Activated CD4-positive, alpha-beta T cell treated with anti-CD3 and anti-CD28 coated beads, Interleukin-2, amount 10 ng/mL, durations not matched to agents 24 days and 14 days (primary cell): ENCODE results near the gene GPR132. TPM values are rescaled to one million over a fixed set of nuclear protein-coding genes. Genes with fewer than 3 reads are reported as not detected.

ENCODE experiments used
- DNase-seq: peaks from one replicate; pipeline ENCODE4 v3.0.0; 2022
- H3K27ac Mint-ChIP-seq: one replicate; pipeline ENCODE4 v1.8.0; 2022; ENCODE audit warnings: mild to moderate bottlenecking, mixed read lengths
- H3K27me3 Mint-ChIP-seq: one replicate; pipeline ENCODE4 v1.8.0; 2022; ENCODE audit warnings: mixed read lengths
- H3K36me3 Mint-ChIP-seq: one replicate; pipeline ENCODE4 v1.8.0; 2022; ENCODE audit warnings: low read depth, mild to moderate bottlenecking, mixed read lengths
- H3K4me1 Mint-ChIP-seq: one replicate; pipeline ENCODE4 v1.8.0; 2021; ENCODE audit warnings: mixed read lengths
- H3K4me3 Mint-ChIP-seq: one replicate; pipeline ENCODE4 v1.8.0; 2022; ENCODE audit warnings: mild to moderate bottlenecking, moderate library complexity, mixed read lengths
- H3K9me3 Mint-ChIP-seq: one replicate; pipeline ENCODE4 v1.8.0; 2021; ENCODE audit warnings: mixed read lengths
- intact Hi-C: fragments of 100-400 bp; cut with micrococcal nuclease; formaldehyde crosslinking; loops from one replicate; pipeline ENCODE4 v1.15.1; 2023
- total RNA-seq: library from RNA; stranded (reverse); gene quantifications from 2 replicates; pipeline ENCODE4 v1.2.3, GENCODE V29; 2022

GPR132 gene
- total RNA-seq, 1 donor from 2014 or later, result 31.5 TPM

DNA sequence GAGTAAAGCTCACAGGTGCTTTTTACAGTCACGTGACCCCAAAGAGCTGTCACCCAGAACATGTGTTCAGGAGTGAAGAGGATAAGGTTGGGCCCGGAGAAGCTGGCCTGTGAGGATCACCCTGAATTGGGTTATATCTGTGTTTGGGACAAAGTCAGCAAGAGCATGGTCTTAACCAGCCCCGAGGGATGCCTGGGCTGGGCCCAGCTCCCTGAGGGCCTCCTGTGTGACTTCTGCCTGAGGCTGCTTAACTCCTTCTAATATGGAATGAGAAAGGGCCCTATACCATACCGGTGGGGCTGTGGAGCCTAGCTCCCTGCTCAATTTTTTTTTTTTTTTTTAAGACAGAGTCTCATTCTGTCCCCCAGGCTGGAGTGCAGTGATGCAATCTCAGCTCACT, 46.8 kb downstream of the GPR132 start:
- Mint-ChIP-seq H3K9me3 (no peaks in the 10 kb centered on the region), H3K27me3 (no peaks in the 10 kb centered on the region), H3K4me1 (peaks cover 63% of the 10 kb centered on the region), H3K27ac (peak overlapping the region; percentile 56), H3K4me3 (peak overlapping the region; percentile 96), H3K36me3 (peaks cover 46% of the 10 kb centered on the region)
- no peak for DNase-seq
- intact Hi-C loops, result no loop called here

DNA sequence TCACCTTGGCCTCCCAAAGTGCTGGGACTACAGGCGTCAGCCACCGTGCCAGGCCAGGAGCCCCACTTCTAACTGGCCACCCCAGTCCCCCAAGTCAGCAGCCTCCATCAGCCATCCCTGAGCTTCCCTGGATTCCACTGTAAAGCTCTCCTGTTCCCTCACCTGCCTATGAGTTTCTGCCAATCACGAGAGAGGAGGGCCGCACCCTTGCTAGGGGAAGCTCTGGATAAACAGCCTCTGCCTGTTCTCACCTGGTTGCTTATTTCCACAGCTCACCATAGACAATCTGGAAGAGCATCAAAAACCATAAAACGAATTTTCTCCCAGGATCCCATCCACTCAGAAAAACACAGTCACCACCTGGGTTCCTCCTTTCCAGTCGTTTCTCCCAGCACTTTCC, 49.3 kb downstream of the GPR132 start:
- H3K4me1 Mint-ChIP-seq, result peaks cover 59% of the 10 kb centered on the region
- H3K27ac Mint-ChIP-seq, result peak overlapping the region; percentile 70
- H3K36me3 Mint-ChIP-seq, result peaks cover 54% of the 10 kb centered on the region
- no peaks in the 10 kb centered on the region for H3K27me3 Mint-ChIP-seq
- DNase-seq, result no peak
- H3K4me3 Mint-ChIP-seq, result peak overlapping the region; percentile 59
- no peaks in the 10 kb centered on the region for H3K9me3 Mint-ChIP-seq
- intact Hi-C loops, result no loop called here

GRCh38 chr14:105015242-105015641, 50.0 kb downstream of the GPR132 start:
- Mint-ChIP-seq H3K4me3 (peak overlapping the region; percentile 30), H3K9me3 (no peaks in the 10 kb centered on the region), H3K4me1 (peaks cover 59% of the 10 kb centered on the region), H3K36me3 (peaks cover 56% of the 10 kb centered on the region), H3K27me3 (no peaks in the 10 kb centered on the region), H3K27ac (peak overlapping the region; percentile 21)
- intact Hi-C loops, result no loop called here
- DNase-seq, result no peak

DNA sequence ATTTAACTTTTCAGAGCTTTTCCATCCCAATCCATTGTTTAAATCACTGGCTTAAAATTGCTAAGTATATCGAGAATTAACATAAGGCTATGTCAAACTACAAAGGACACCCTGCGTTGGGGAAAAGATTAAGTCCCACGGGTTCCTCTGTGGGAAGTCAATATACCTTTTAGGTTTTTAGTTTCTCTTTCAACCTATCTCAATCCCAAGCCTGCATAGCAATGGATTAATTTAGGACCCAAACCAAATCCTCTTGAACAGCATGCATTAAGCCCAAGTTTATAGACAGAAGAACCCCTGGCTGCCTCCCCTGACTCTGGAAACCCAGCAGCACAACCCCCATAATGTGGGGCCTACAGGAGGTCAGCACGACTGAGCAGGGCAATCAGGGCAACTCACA, 50.6 kb downstream of the GPR132 start:
- peaks cover 53% of the 10 kb centered on the region for H3K36me3 Mint-ChIP-seq
- H3K27ac Mint-ChIP-seq, result peak overlapping the region; percentile 71
- no peaks in the 10 kb centered on the region for H3K9me3 Mint-ChIP-seq
- DNase-seq, result no peak
- intact Hi-C loops, result no loop called here
- peak overlapping the region; percentile 30 for H3K4me3 Mint-ChIP-seq
- H3K4me1 Mint-ChIP-seq, result peaks cover 59% of the 10 kb centered on the region
- no peaks in the 10 kb centered on the region for H3K27me3 Mint-ChIP-seq

GRCh38 chr14:105014032-105014431, 51.2 kb downstream of the GPR132 start:
- Mint-ChIP-seq H3K27me3 (no peaks in the 10 kb centered on the region), H3K9me3 (no peaks in the 10 kb centered on the region), H3K27ac (peak overlapping the region; percentile 71), H3K4me1 (peaks cover 53% of the 10 kb centered on the region), H3K36me3 (peaks cover 48% of the 10 kb centered on the region), H3K4me3 (no peak overlapping the region)
- no peak for DNase-seq
- intact Hi-C loops, result no loop called here

DNA sequence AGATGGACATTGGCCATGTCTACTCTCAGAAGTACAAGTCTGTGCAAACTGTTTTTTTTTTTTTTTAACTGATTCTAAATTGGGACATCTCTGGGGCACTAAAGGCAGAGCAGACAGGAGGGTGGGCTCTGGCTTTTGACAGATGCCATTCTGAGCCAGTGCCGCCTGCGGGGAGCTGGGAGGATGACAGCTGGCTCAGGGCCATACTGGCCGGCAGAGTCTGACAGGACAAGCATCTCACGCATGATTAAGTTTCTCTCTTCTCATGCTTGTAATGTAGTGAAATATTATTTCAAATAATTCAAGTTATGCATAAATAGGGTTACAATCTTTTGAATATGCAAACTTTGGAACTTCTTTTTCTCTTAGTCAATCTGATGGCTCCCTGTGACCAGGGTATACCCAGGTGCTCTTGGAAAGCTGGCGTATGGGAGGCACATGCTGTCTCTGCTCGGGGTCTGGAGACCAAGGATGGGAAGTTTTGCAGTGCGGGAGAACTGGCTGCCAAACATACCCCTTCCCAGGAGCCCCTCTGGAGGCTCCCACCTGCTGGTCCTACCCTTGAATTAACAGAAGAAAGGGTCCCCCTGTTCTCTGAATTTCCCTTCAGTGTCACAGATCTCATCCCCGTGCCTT, 52.0 kb downstream of the GPR132 start:
- H3K27me3 Mint-ChIP-seq, result no peaks in the 10 kb centered on the region
- no peak overlapping the region for H3K27ac Mint-ChIP-seq
- H3K36me3 Mint-ChIP-seq, result peaks cover 45% of the 10 kb centered on the region
- H3K4me1 Mint-ChIP-seq, result peaks cover 50% of the 10 kb centered on the region
- H3K4me3 Mint-ChIP-seq, result no peak overlapping the region
- no peaks in the 10 kb centered on the region for H3K9me3 Mint-ChIP-seq
- intact Hi-C loops, result no loop called here
- DNase-seq, result no peak

DNA sequence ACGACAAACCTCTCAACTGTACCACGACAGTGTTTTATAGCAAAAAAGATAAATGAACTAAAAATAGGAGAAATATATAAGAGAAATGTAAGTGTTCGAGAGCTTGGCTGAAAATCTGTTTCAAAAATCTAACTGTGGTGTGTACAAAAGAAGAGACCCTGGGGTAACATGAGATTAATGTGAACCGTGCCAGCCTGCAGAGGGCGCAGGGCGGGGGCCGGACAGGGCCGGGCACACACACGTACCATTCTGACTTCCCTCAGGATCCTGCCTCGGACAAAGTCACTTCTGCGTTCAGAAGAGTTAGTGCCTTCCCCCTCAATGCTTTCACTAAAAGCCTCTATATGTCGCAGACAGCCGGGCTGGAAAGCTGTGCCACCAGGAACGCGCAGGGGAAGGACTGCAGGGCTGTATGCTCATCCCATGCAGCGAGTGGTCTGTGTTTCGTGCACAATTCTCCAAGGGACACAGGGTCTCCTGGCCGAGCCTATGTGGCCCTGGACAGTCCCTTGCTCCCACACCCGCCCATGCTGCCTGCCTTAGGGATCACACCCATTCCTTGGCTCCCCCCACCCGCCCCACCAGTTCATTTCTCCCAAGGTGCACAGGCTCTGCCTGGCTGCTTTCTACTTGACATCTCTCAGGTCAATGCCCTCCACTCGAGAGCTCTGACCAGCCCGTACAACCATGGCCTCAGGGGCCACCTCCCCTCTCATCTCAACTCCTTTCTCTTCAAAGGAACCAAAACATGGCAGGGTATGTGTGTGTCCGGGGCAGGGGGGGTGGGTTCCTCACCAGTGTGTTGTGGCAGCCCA, 52.9 kb downstream of the GPR132 start:
- H3K4me3 Mint-ChIP-seq, result no peak overlapping the region
- H3K27ac Mint-ChIP-seq, result no peak overlapping the region
- no peaks in the 10 kb centered on the region for H3K9me3 Mint-ChIP-seq
- no peaks in the 10 kb centered on the region for H3K27me3 Mint-ChIP-seq
- intact Hi-C loops, result no loop called here
- H3K36me3 Mint-ChIP-seq, result peaks cover 45% of the 10 kb centered on the region
- H3K4me1 Mint-ChIP-seq, result peaks cover 43% of the 10 kb centered on the region
- DNase-seq, result no peak

DNA sequence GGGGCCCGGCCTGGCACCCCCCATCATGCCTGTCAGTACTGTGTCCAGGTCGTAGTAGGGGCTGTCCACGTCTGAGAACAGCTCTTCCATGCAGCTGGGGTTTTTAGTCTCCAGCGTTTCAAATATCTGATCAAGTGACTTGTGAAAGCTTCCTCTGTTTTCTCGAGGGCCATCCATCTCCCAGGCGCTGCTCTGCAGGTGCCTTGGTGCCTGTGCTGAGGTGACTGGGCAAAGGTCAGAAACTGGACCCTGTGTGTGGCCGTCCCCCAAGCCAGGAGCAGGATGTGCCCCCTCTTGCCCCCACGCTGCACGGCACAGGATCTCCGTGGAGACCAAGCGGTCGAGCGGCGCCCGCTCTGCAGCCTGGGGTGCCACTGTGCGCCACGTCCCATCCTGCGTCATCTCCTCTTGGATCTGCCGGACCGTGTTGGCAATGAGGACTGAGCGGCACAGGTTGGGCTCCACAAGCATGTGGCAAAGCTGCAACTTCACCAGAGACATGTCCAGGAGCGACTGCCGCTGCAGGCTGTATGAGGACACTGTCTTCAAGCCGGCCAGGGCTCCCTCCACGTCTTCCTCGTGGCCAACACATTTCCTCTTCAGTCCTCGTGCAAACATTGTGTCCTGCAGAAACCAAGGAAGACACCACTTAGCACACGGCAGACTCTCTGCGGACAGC, 53.8 kb downstream of the GPR132 start:
- no peak overlapping the region for H3K4me3 Mint-ChIP-seq
- H3K27ac Mint-ChIP-seq, result no peak overlapping the region
- DNase-seq, result no peak
- no peaks in the 10 kb centered on the region for H3K9me3 Mint-ChIP-seq
- peaks cover 34% of the 10 kb centered on the region for H3K4me1 Mint-ChIP-seq
- intact Hi-C loops, result no loop called here
- H3K27me3 Mint-ChIP-seq, result no peaks in the 10 kb centered on the region
- peaks cover 43% of the 10 kb centered on the region for H3K36me3 Mint-ChIP-seq

DNA sequence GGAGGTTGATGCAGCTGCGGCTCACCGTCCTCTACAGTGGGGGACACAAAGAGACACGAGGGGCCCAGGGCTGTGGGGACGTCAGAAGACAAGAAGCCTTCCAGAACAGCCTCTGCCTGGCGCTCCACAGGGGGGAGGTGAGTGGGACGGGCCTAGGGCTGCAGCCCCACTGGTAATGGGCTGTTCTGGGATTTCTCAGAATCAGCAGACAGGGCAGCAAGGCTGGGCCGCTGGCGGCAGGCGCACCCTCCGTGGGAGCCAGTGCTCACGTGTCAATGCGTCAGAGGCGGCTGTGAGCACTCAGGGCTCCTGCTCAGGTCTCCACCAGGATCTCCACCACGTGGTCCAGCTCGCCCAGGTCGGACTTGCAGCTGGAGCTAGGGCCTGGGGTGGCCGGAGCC, 54.3 kb downstream of the GPR132 start:
- Mint-ChIP-seq H3K4me1 (peaks cover 29% of the 10 kb centered on the region), H3K36me3 (peaks cover 39% of the 10 kb centered on the region), H3K27ac (no peak overlapping the region), H3K4me3 (no peak overlapping the region), H3K27me3 (no peaks in the 10 kb centered on the region), H3K9me3 (no peaks in the 10 kb centered on the region)
- intact Hi-C loops, result no loop called here
- DNase-seq, result no peak

DNA sequence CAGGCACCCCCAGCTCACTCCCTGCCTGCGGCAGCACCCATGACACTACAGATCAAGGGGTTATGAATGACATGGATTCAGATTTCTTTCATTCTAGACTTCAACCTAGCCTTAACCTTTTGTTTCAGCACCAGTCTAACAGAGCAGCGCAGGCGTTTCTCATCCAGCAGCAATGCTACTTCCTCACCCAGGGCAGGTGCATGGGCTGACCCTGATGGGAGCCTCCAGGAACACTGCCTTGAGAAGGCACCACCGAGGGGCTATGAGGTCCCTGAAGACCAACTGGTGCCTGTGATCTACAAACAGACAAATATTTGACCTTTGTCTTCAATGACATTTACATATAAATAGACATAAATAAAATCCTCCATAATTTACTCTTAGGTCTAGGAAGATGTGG, 55.1 kb downstream of the GPR132 start:
- no peak overlapping the region for H3K4me3 Mint-ChIP-seq
- no peaks in the 10 kb centered on the region for H3K27me3 Mint-ChIP-seq
- DNase-seq, result no peak
- no peak overlapping the region for H3K27ac Mint-ChIP-seq
- H3K36me3 Mint-ChIP-seq, result peaks cover 34% of the 10 kb centered on the region
- peaks cover 23% of the 10 kb centered on the region for H3K4me1 Mint-ChIP-seq
- intact Hi-C loops, result no loop called here
- H3K9me3 Mint-ChIP-seq, result no peaks in the 10 kb centered on the region

DNA sequence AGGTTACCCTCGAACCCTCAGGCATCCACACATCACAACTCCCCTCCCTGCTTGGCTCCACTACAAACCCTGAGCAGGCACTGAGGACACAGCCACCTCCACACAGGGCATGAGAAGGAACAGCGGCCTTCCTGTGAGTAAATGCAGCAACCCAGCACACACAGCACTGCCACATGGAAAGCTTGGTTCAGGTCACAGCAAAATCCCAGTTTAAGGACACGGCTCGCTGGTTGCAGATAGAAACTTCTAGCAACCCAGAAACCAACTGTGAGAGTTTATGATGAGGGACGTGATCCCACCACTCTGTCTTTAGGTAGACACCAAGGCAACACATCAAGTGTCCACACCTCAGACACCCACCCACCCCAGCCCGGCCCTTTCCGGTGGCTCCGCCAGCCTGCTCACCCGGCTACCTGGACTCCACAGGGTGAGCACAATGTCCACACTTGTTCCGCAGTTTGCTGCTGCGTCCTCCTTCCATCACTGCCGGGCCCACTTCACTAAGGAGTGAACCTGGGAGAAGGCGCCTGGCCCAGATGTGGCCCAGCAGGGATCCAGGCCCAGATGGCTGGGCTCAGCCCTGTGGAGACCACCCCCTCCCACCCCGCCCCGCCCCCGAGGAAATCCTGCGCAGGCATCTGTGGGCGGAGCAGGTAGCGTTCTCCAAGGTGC, 57.5 kb downstream of the GPR132 start:
- Mint-ChIP-seq H3K4me3 (no peak overlapping the region), H3K27ac (no peak overlapping the region), H3K9me3 (no peaks in the 10 kb centered on the region), H3K36me3 (peaks cover 27% of the 10 kb centered on the region), H3K27me3 (no peaks in the 10 kb centered on the region), H3K4me1 (peaks cover 7% of the 10 kb centered on the region)
- DNase-seq, result no peak
- intact Hi-C loops, result no loop called here

DNA sequence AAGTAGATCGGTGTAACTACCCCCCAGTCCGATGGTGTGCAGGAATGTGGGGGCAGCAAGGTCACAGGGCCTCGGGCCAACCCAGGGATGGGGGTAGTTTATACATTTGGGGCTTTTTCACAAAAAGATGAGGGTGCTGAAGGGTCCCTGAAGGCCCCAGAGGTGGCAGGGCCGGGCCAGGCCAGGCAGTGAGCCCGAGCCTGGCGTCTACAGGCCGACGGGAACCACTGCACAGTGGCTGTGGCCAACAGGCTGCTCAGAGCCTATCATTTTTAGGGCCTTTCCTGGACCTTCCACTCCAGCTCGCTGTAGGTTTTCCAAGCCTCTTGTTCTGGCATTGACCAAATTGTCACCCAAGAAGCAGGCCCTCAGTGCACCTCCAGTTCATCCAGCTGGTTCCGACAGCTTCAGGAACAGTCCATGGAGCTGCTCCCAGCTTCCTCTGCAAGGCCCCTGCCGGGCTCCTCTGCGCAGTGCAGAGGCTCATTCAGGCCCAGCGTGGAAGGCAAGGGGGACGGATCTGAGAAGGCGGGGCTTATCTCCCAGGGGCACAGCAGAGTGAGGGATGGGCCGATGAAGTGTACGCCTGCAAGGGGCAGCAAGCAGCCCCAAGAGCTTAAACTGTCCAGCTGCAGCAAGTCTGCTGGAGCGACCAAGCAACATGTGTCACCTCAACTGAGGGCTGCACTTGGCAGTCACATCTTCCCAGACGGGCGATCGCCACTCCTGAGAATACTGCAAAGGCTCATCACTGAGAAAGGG, 58.2 kb downstream of the GPR132 start:
- Mint-ChIP-seq H3K4me1 (peaks cover 7% of the 10 kb centered on the region), H3K27ac (no peak overlapping the region)
- intact Hi-C loops, result no loop called here

More for the DNA sequence above, 58.2 kb downstream of the GPR132 start:
- no peak overlapping the region for H3K4me3 Mint-ChIP-seq
- H3K9me3 Mint-ChIP-seq, result no peaks in the 10 kb centered on the region
- DNase-seq, result no peak
- H3K36me3 Mint-ChIP-seq, result peaks cover 22% of the 10 kb centered on the region
- no peaks in the 10 kb centered on the region for H3K27me3 Mint-ChIP-seq
